Mesenchymal stem cell (in vitro differentiated cells and primary cell): ENCODE results near the gene NRBF2. TPM values are rescaled to one million over a fixed set of nuclear protein-coding genes. Genes with fewer than 3 reads are reported as not detected.

ENCODE experiments used
- DNase-seq: peaks from one replicate; pipeline ENCODE4 v3.0.0-alpha.2; 2013
- H2AFZ ChIP-seq: one replicate; pipeline ENCODE4 v1.6.1; 2013; ENCODE audit warnings: low read depth, mild to moderate bottlenecking, control low read depth, inconsistent platforms, low read length, moderate library complexity
- H2AK5ac ChIP-seq: 2 replicates; pipeline ENCODE4 v1.6.1; 2013; ENCODE audit warnings: low read length, moderate library complexity, mild to moderate bottlenecking, inconsistent platforms; ENCODE audit not compliant: severe bottlenecking
- H2BK120ac ChIP-seq: one replicate; pipeline ENCODE4 v1.6.1; 2013; ENCODE audit warnings: low read depth, mild to moderate bottlenecking, inconsistent platforms, low read length, moderate library complexity
- H2BK12ac ChIP-seq, 2 experiments: one replicate each; pipeline ENCODE4 v1.6.1; 2013; ENCODE audit warnings: inconsistent platforms in 2 of 2, low read length in 2 of 2, mild to moderate bottlenecking in 2 of 2, moderate library complexity in 2 of 2, control low read depth in 1 of 2
- H2BK15ac ChIP-seq: one replicate; pipeline ENCODE4 v1.6.1; 2013; ENCODE audit warnings: mild to moderate bottlenecking, low read depth, inconsistent platforms; ENCODE audit not compliant: poor library complexity, severe bottlenecking
- H2BK5ac ChIP-seq: 2 replicates; pipeline ENCODE4 v1.6.1; 2013; ENCODE audit warnings: low read depth, mild to moderate bottlenecking, low read length, control low read depth, inconsistent platforms; ENCODE audit not compliant: poor library complexity, severe bottlenecking
- H3K14ac ChIP-seq, 2 experiments: one replicate each; pipeline ENCODE4 v1.6.1; 2013; ENCODE audit warnings: inconsistent platforms in 2 of 2, low read length in 2 of 2, control low read depth in 1 of 2, mild to moderate bottlenecking in 1 of 2, moderate library complexity in 1 of 2
- H3K18ac ChIP-seq, 2 experiments: one replicate each; pipeline ENCODE4 v1.6.1; 2013; ENCODE audit warnings: inconsistent platforms in 2 of 2, low read length in 2 of 2, control low read depth in 1 of 2, low read depth in 1 of 2, mild to moderate bottlenecking in 1 of 2
- H3K23ac ChIP-seq, 2 experiments: one replicate each; pipeline ENCODE4 v1.6.1; 2013; ENCODE audit warnings: inconsistent platforms in 2 of 2, low read length in 2 of 2, mild to moderate bottlenecking in 2 of 2, moderate library complexity in 2 of 2, control low read depth in 1 of 2
- H3K27ac ChIP-seq: 2 replicates; pipeline ENCODE4 v1.5.1; 2013; ENCODE audit warnings: mild to moderate bottlenecking, moderate library complexity, low read length, control low read depth, inconsistent platforms; ENCODE audit not compliant: poor library complexity, severe bottlenecking
- H3K27me3 ChIP-seq, 2 experiments: 2 replicates each; pipeline versions ENCODE4 v1.6.1 to v1.7.0; 2013; ENCODE audit warnings: low read length in 2 of 2, mild to moderate bottlenecking in 2 of 2, moderate library complexity in 2 of 2, control low read depth in 1 of 2, inconsistent platforms in 1 of 2; ENCODE audit not compliant: control insufficient read depth in 1 of 2, insufficient read depth in 1 of 2
- H3K36me3 ChIP-seq, 2 experiments: 2 replicates each; pipeline versions ENCODE4 v1.6.1 to v1.7.0; 2013; ENCODE audit warnings: low read length in 2 of 2, control low read depth in 1 of 2, inconsistent platforms in 1 of 2, low read depth in 1 of 2, mild to moderate bottlenecking in 1 of 2; ENCODE audit not compliant: insufficient read depth in 2 of 2, control insufficient read depth in 1 of 2
- H3K4ac ChIP-seq, 2 experiments: one replicate each; pipeline ENCODE4 v1.6.1; 2013; ENCODE audit warnings: inconsistent platforms in 2 of 2, low read length in 2 of 2, mild to moderate bottlenecking in 2 of 2, moderate library complexity in 2 of 2, control low read depth in 1 of 2, low read depth in 1 of 2
- H3K4me1 ChIP-seq: 2 replicates; pipeline ENCODE4 v1.6.1; 2013; ENCODE audit warnings: low read depth, low read length, control low read depth; ENCODE audit not compliant: control insufficient read depth, insufficient read depth
- H3K4me2 ChIP-seq: 2 replicates; pipeline ENCODE4 v1.6.1; 2013; ENCODE audit warnings: low read length, mild to moderate bottlenecking, inconsistent platforms; ENCODE audit not compliant: poor library complexity, severe bottlenecking
- H3K4me3 ChIP-seq, 2 experiments: 2 replicates each; pipeline versions ENCODE4 v1.5.1 to v1.7.0; 2013; ENCODE audit warnings: low read length in 2 of 2, mild to moderate bottlenecking in 2 of 2, control low read depth in 1 of 2, low read depth in 1 of 2; ENCODE audit not compliant: insufficient read depth in 1 of 2
- H3K79me1 ChIP-seq: replicated peaks from 2 replicates; pipeline ENCODE4 v1.6.1; 2013; ENCODE audit warnings: mild to moderate bottlenecking, control low read depth, low read length, inconsistent platforms; ENCODE audit not compliant: poor library complexity, severe bottlenecking
- H3K9ac ChIP-seq: 2 replicates; pipeline ENCODE4 v1.7.0; 2013; ENCODE audit warnings: mild to moderate bottlenecking, low read length, moderate library complexity
- H3K9me3 ChIP-seq: 2 replicates; pipeline ENCODE4 v1.7.0; 2013; ENCODE audit warnings: mild to moderate bottlenecking, low read length; ENCODE audit not compliant: control insufficient read depth
- H4K8ac ChIP-seq: one replicate; pipeline ENCODE4 v1.6.1; 2013; ENCODE audit warnings: inconsistent platforms, mild to moderate bottlenecking, low read length, moderate library complexity
- H4K91ac ChIP-seq: one replicate; pipeline ENCODE4 v1.6.1; 2013; ENCODE audit warnings: mild to moderate bottlenecking, low read length, inconsistent platforms
- WGBS: methylation state at CpG from one replicate; pipeline ENCODE4 v1.1.7; 2013; ENCODE audit warnings: mixed read lengths; 5-methylcytosine and 5-hydroxymethylcytosine counted together
- small RNA-seq: library from polyadenylated mRNA; stranded (forward); fragments of <200 nt; extraction: miRNeasy Mini kit (QIAGEN cat#:217004); gene quantifications from one replicate; pipeline ENCODE3, GENCODE V24; 2013; ENCODE audit warnings: low read depth

The NRBF2 gene

GRCh38 chr10:63199716-63200115, 66.6 kb downstream of the NRBF2 start:
- no peak overlapping the region for H3K9ac ChIP-seq
- H2BK120ac ChIP-seq: no peak overlapping the region
- H3K18ac ChIP-seq: no peak overlapping the region
- no peak overlapping the region for H3K14ac ChIP-seq
- H3K4ac ChIP-seq: no peak overlapping the region
- no peak overlapping the region for H4K8ac ChIP-seq
- H3K36me3 ChIP-seq: peaks cover 13 to 74% of the 10 kb centered on the region in 2 experiments
- H3K4me1 ChIP-seq: no peaks in the 10 kb centered on the region
- no peak overlapping the region for H3K23ac ChIP-seq
- H2AK5ac ChIP-seq: no peak overlapping the region
- no peaks in the 10 kb centered on the region for H3K9me3 ChIP-seq
- H3K4me2 ChIP-seq: no peak overlapping the region
- no peak for DNase-seq
- H3K27ac ChIP-seq: no peak overlapping the region
- peaks cover 8% of the 10 kb centered on the region for H3K79me1 ChIP-seq
- H2AFZ ChIP-seq: no peak overlapping the region
- no peak overlapping the region for H3K4me3 ChIP-seq
- WGBS: 84% methylated on average over 2 of the region's 2 CpGs
- H2BK15ac ChIP-seq: no peak overlapping the region
- no peaks in the 10 kb centered on the region for H3K27me3 ChIP-seq
- no peak overlapping the region for H4K91ac ChIP-seq
- H2BK12ac ChIP-seq: no peak overlapping the region
- H2BK5ac ChIP-seq: no peak overlapping the region

GRCh38 chr10:63200431-63200830, 67.3 kb downstream of the NRBF2 start:
- Histone ChIP-seq H2BK120ac (no peak overlapping the region), H4K8ac (no peak overlapping the region), H3K36me3 (peaks cover 10 to 74% of the 10 kb centered on the region in 2 experiments), H3K9me3 (no peaks in the 10 kb centered on the region), H3K4me3 (no peak overlapping the region), H3K23ac (no peak overlapping the region), H3K18ac (no peak overlapping the region), H2BK5ac (no peak overlapping the region), H2BK12ac (no peak overlapping the region), H3K9ac (no peak overlapping the region), H3K27ac (no peak overlapping the region), H3K4ac (no peak overlapping the region), H3K27me3 (no peaks in the 10 kb centered on the region), H2AFZ (no peak overlapping the region), H2AK5ac (no peak overlapping the region), H3K4me2 (no peak overlapping the region), H3K4me1 (no peaks in the 10 kb centered on the region), H3K79me1 (peaks cover 7% of the 10 kb centered on the region), H3K14ac (no peak overlapping the region), H2BK15ac (no peak overlapping the region), H4K91ac (no peak overlapping the region)
- DNase-seq: no peak
- 99% methylated on average over 5 of the region's 6 CpGs for WGBS

GRCh38 chr10:63201118-63201517, 68.0 kb downstream of the NRBF2 start:
- H3K18ac ChIP-seq: no peak overlapping the region
- no peak overlapping the region for H3K4me3 ChIP-seq

More at GRCh38 chr10:63201118-63201517, 68.0 kb downstream of the NRBF2 start:
- H4K8ac ChIP-seq: no peak overlapping the region
- H3K23ac ChIP-seq: no peak overlapping the region
- no peak overlapping the region for H4K91ac ChIP-seq
- H3K9ac ChIP-seq: no peak overlapping the region
- H3K4ac ChIP-seq: no peak overlapping the region
- no peak for DNase-seq
- H2AFZ ChIP-seq: no peak overlapping the region
- peaks cover 11% of the 10 kb centered on the region for H3K79me1 ChIP-seq
- peaks cover 2% of the 10 kb centered on the region for H3K4me1 ChIP-seq
- H3K14ac ChIP-seq: no peak overlapping the region
- H2BK5ac ChIP-seq: no peak overlapping the region
- no peaks in the 10 kb centered on the region for H3K27me3 ChIP-seq
- no peak overlapping the region for H3K4me2 ChIP-seq
- H2BK15ac ChIP-seq: no peak overlapping the region
- no peak overlapping the region for H2BK12ac ChIP-seq
- H3K9me3 ChIP-seq: no peaks in the 10 kb centered on the region
- H2BK120ac ChIP-seq: no peak overlapping the region
- no peak overlapping the region for H3K27ac ChIP-seq
- no peak overlapping the region for H2AK5ac ChIP-seq
- no CpG with 5 or more reads among the region's 1 CpG for WGBS
- peaks cover 12 to 75% of the 10 kb centered on the region in 2 experiments for H3K36me3 ChIP-seq

Small RNA genes within 50 kb of the gene (small RNA-seq; reads per million reads assigned to genes)
- not detected for gene RNU6-543P
